HuH-7.5 (cell line): ENCODE measurements around the gene MRTFA.

Experiments used
- DNase-seq: peaks from one replicate; pipeline ENCODE4 v3.0.0; 2011; ENCODE audit warnings: low spot score

MRTFA gene

DNA sequence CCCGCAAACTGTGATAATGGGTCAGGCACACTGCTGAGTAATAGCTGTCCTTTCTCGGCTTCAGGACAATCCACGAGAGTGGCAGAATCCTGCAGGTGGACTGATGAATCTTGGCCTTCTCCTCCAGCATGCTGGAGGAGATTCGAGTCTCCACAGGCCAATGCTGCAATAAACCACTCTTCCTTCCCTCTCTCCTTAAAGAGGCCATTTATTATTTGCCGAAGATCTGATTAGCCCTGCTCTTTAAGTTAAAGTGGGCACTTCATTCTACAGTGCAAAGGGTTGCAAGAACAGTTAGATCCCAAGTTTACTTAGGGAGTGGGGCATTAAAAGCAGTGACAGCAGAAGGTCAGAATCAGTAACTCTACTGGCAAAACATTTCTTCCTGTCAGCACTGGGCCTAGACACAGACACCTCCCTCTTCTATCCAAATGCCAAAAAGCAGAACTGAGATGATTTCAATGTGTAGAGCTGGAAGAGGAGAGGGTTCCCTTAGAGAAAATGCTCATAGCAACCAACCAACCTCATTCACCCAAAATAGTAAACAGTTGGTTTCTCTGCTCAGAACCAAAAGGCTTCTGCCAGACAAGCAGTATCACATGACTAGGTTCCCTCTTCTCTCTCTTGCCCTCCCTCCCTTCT lies 144.4 kb downstream of the MRTFA start:
- DNase-seq = no peak

GRCh38 chr22:40487663-40488249 lies 148.8 kb downstream of the MRTFA start:
- no peak for DNase-seq

GRCh38 chr22:40486962-40487602 lies 149.4 kb downstream of the MRTFA start:
- no peak for DNase-seq

DNA sequence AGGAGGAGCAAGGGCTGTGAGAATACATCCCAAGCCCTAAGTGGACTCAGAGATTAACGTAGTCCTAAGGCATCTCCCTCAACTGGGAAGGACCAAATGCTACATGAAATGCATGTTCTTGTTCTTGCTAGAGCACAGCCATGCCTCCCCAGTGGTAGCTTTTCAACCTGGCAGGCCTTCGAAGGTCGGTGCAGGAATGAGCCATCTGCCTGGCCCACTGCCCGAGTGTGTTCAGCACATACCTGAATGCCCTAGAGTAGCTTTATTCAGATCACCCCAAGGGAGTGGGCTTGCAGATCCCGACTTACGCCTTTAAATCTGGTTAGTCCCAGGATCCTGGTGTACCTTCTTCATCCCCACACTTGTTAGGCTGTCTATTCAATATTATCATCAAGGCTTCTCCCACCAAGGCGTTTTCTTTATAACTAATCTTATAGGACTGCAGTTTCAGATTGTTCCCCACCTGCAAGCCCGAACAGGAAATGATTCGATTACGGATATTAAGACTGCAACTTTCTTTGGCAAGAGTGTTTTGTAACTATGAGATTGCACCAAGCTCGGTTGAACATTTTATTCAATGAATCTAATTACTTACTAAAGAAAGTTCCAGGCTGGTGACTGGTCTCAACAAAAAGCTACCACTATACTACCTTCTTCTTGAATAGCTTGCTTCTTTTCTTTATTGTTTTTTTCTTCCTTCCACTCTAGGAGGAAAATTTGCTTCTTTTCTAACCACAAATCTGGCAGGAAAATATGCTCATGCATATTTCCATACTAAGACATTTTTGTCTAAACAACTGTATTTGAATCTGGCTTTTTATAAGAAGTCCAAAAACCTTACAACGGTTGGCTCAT lies 150.5 kb downstream of the MRTFA start:
- no peak for DNase-seq

- DNase-seq = no peak
Measured at GRCh38 chr22:40484906-40485669, 151.4 kb downstream of the MRTFA start.

DNA sequence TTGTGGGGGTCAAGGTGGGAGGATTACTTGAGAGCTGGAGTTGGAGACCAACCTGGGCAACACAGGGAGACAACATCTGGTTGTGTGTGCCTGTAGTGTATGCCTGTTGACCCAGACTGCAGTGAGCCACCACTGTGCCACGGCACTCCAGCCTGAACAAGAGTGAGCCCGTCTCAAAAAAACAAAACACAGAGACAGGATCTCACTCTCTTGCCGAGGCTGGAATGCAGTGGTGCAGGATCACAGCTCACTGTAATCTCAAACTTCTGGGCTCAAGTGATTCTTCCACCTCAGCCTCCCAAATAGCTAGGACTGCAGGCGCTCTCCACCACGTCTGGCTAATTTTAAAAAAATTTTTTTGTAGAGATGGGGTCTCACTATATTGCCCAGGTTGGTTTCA lies 153.6 kb downstream of the MRTFA start:
- DNase-seq = no peak

- DNase-seq = no peak
Measured at GRCh38 chr22:40482391-40482790, 154.1 kb downstream of the MRTFA start.

GRCh38 chr22:40480996-40481395 lies 155.5 kb downstream of the MRTFA start:
- no peak for DNase-seq

- no peak for DNase-seq
Measured at GRCh38 chr22:40479887-40480538, 156.5 kb downstream of the MRTFA start.

DNA sequence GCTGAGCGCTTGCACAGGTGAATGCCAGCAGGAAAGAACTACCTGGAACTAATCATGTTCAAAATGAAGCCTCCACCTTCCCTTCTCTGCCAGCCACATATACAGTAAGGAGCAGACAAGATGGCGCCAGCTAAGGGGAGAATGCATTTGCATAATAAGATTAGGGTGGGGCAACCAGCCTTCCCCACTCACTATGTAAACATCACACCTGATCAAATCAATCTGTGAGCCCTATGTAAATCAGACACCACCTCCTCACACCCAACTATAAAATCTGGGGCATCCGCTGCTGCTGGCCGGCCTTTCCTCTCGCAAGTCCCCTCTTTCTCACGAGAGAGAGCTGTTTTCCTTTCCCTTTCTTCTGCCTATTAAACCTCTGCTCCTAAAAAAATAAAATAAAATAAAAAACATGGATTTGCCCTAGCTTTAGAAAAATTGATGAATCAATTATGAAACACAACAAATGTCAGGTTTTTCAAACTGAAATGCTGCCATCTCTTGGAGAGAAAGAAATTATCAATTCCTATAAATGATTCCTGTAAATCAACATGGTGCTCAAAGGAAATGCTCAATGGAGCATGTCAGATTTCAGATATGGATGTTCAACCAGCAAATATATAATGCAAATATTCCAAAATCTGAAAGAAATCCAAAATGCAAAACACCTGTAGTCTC lies 157.3 kb downstream of the MRTFA start:
- no peak for DNase-seq

- DNase-seq = no peak
Measured at GRCh38 chr22:40478338-40479125, 158.0 kb downstream of the MRTFA start.

DNA sequence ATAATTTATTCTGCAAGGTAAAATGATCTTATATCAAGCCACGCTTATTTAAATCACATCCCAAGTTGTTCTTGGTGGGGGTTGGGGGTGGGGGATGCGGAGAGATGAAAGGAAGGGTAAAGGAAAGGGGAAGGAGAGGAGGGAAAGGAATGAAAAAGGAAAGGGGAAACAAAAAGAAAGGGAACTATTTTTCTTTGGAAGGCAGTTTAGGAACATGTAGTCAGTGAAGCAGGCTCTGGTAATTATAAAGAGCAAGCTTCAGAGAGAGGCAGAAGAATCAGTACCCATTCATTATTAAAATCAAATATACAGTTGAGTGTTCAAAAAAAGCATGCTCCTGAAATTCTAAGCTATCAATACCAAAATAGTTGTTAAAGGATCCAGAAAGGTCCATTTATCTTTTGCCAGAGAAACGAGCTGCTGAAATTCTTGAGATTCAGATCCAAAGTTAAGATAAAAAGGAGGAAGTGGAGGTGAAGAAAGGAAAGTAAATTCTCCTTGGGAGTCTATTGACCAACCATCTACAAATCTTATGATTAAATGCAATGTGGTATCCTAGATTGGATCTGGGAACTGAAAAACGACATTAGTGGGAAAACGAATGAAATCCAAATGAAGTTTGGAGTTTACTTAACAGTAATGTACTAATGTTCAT lies 158.7 kb downstream of the MRTFA start:
- no peak for DNase-seq

- DNase-seq = no peak
Measured at GRCh38 chr22:40476341-40476740, 160.2 kb downstream of the MRTFA start.

GRCh38 chr22:40473703-40474102 lies 162.8 kb downstream of the MRTFA start:
- DNase-seq = no peak

DNA sequence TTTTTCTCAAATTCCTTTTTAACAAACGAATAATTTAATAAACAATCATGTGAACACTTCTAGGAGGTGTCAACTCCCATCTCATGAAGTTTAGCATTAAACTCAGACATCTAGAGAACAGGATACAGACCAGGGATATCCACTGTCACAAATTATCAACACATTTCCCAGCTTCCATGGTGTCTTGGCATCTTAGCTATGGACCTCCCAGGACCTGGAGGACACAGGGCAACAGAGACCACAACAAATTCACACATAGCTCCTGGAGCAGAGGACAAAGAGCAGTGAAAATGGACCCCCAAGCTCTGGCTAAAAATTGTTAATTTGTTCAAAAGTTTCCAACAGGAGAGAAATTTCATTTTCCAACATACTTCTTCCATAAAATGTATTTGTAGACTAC lies 163.9 kb downstream of the MRTFA start:
- DNase-seq = no peak

GRCh38 chr22:40472051-40472450 lies 164.5 kb downstream of the MRTFA start:
- no peak for DNase-seq

DNA sequence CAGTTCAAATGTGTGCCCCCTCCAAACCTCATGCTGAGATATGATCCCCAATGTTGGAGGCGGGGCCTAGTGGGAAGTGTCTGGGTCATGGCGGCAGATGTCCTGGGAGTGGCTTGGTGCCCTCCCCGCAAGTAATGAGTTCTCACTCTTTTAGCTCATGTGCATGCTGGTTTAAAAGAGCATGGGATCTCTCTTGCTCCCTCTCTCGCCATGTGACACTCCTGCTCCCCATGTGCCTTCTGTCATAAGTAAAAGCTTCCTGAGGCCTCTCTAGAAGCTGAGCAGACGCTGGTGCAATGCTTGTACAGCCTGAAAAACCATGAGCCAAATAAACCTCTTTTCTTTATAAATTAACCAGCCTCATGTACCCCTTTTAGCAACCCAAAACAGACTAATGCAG lies 167.3 kb downstream of the MRTFA start:
- no peak for DNase-seq

- no peak for DNase-seq
Measured at GRCh38 chr22:40468616-40469015, 167.9 kb downstream of the MRTFA start.

- no peak for DNase-seq
Measured at GRCh38 chr22:40466976-40467375, 169.5 kb downstream of the MRTFA start.

DNA sequence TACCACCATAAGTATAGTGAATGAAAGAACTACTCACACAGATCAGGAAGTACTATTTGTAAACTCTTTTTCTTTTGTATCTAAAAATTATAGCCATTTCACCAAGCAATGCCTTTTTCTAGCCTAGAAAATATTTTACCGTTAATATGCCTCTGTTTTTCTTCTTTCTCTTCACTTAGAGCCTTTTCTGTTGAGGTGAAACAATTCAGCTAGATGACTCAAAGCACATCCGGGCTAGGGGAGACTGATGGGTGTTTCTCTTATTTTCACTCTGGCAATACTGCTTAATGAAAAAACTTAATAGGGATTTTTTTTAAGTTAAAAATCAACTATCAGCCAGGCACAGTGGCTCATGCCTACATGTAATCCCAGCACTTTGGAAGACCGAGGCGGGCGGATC lies 172.8 kb downstream of the MRTFA start:
- no peak for DNase-seq
